Stimulated activated CD8-positive, alpha-beta memory T cell treated with anti-CD3 and anti-CD28 coated beads, Interleukin-4, amount 100 ng/mL, for 1 hour (primary cell): ENCODE data around the gene WDR7.

Experiments
- DNase-seq, 2 donors: peaks; one replicate each; pipeline ENCODE4 v3.0.0-alpha.2; 2020; ENCODE audit warnings: low read depth in 2 of 2, low spot score in 1 of 2

The WDR7 gene

DNA sequence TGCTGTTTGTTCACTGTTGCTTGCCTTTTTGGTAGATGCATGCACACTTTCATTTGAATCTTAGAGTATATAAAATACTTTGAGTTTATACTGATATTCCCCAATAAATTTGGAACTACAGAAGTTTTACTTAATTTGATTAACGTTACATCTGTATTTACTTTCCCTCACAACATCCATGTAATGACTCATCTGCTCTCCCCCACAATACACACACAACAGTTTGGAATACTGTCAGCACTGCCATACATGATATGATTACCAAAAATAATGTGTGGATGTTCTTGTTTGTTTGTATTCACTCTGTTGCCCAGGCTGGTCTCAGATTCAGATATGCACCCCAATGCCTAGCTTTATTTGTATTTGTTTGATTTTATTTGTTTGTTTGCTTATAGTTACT is 144.2 kb downstream of the WDR7 start:
- no peak for DNase-seq

DNA sequence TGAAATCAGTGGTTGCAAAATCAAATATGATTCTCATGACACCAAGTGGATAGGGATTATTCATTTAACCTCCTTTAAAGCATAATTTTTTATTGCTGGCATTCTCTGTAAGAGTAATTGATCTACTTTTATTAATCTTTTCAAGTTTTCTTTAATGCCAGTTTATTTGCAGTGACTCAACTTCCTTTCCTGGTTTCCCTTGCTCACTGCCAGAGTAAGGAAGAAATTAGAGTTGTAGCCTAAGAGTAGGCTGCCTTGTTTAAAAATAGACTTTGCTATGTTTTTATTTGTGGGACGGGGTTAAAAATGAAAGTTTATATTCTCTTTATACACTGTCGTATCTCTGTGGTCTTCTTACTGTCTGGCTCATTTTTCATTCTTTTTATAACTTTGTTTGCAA is 148.6 kb downstream of the WDR7 start:
- no peak for DNase-seq

DNA sequence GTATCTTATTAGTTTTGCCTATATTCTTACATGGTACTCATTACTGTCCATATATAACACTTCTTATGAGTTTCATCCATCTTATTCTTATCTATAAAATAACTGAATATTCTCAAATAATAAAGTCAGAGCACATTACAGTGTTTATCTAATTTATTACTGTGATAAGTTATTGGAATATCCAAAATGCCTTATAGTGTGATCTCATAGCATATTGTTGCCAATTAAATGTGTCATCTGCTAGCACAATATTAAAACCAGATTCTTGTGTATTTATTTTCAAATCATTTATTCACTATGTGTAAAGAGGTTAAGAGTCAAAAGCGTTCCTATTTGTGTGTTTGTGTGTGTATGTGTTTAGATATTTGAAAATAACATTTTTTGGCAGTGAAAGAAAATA is 151.9 kb downstream of the WDR7 start:
- no peak for DNase-seq

DNA sequence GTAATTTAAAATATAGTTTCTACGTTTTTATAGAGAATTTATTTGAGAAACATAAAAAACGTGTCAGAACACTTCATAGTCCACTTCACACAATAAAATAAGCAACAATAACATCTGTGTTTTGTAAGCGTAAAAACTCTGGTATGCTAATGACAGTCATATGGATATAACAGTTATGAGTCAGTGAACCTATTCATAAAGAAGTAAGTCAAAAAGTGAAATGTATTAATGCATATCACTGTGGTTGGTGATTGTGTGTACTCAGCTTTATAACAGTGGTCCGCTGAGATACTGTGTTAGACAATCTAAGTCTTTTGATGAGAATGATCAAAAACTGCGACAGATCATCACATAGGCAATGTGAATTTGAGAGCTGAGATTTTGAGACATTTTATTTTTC is 153.2 kb downstream of the WDR7 start:
- no peak for DNase-seq

GRCh38 chr18:56807901-56808300 is 156.7 kb downstream of the WDR7 start:
- DNase-seq = no peak

DNA sequence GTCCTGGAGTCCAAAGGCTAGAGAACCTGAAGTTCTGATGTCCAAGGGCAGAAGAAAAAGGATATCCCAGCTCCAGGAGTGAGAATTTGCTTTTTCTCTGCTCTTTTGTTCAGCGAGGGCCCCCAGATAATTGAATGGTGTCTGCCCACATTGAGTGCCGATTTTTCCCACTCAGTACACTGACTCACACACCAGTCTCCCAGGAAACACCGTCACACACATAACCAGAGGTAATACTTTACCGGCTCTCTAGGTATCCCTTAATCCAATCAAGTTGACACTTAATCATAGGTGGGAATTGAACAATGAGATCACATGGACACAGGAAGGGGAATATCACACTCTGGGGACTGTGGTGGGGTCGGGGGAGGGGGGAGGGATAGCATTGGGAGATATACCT is 161.5 kb downstream of the WDR7 start:
- DNase-seq = no peak

- DNase-seq = no peak
Observed at GRCh38 chr18:56815926-56816325, 164.8 kb downstream of the WDR7 start.

DNA sequence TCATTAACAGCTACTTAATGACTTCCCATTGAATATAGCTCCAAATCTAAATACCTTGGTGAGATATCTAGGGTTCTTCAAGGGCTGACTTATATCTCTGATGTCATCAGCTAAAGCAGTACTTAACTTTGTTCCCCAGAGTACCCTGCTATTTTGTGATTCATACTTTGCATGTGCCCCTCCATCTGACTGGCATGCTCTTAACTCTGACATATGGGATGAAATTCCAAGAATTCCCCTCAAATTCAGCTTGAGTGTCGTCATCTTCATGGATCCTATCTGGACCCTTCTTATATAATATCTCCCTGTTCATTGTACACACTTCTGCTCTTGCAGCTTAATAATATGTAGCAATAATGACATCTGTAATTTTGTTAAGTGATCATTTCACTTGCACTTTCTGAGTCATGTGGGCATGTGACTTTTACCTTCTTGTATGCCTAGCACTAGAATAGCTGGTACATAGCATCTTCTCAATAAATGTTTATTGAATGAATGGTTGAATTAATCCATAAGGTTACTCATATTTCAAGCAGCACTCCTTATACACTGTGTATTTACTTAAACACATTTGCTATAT is 172.9 kb downstream of the WDR7 start:
- no peak for DNase-seq

- DNase-seq = no peak
Observed at GRCh38 chr18:56825321-56825720, 174.2 kb downstream of the WDR7 start.

GRCh38 chr18:56825878-56826277 is 174.7 kb downstream of the WDR7 start:
- no peak for DNase-seq

GRCh38 chr18:56831988-56832387 is 180.8 kb downstream of the WDR7 start:
- no peak for DNase-seq

DNA sequence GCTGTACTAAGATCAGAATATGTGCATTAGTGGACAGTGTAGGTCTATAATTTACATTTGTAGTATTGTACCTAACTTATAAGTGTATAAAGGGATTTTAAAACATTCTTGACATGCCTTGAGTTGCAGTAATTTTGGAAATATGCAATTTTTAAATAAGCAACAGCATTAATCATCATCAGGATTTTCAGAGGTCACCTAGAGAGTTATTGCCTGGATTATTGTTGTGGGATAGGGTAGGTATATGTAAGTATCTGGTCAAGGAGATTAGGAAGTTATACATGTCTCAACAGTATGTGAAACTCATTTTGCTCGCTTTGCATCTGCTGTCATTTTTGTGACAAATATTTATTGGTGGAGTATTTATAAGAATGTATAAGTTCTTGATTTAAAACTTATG is 184.2 kb downstream of the WDR7 start:
- DNase-seq = no peak

DNA sequence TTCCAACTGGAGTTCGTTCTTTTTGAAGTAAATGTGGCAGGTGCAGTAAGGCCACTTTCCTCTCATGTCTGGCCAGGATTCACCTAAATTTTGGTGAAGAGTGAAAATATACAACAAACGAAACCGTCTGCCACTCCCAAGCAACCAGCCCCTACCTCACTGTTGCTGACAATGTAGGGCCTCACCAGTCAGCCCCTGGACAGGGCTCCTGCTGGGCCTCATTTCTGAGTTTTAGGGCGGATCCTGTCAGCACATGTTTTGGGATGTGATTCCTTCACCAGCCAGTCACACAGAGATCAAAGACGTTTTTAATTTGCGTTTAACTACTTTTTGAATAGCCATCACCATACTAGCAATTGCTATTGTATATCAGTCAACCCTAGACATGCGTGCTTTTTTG is 185.0 kb downstream of the WDR7 start:
- DNase-seq = no peak

DNA sequence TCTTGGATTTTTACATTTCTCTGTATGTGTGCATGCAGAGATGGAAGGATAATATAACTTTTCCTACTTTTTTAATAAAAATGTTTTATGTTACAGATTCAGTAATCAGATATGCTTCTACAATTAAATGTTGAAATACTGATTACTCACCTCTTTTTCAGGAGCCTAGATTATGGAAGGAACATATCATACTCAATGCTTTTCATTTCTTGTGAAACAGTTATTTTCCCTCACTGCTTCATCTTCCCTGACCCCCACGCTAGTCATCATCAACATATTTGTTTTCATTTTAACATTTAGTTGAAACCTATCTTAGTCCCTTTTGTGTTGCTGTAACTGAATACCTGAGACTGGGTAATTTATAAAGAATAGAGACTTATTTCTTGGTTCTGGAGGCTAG is 190.7 kb downstream of the WDR7 start:
- DNase-seq = no peak

DNA sequence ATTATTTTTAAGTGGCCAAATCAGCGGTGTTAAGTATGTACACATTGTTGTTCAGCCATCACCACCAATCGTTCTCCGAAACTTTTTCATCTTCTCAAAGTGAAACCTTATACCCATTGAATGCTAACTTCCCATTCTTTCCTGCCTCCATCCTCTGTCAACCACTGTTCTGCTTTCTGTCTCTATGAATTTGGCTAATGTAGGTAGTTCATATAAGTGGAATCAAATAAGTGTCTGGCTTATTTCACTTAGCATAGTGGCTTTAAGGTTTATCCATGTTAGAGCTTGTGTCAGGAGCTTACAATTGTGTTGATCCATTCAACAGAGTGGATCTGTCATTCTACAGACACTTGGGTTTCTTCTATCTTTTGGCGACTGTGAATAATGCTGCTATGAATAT is 192.1 kb downstream of the WDR7 start:
- no peak for DNase-seq

- DNase-seq = no peak
Observed at GRCh38 chr18:56844556-56844955, 193.4 kb downstream of the WDR7 start.

DNA sequence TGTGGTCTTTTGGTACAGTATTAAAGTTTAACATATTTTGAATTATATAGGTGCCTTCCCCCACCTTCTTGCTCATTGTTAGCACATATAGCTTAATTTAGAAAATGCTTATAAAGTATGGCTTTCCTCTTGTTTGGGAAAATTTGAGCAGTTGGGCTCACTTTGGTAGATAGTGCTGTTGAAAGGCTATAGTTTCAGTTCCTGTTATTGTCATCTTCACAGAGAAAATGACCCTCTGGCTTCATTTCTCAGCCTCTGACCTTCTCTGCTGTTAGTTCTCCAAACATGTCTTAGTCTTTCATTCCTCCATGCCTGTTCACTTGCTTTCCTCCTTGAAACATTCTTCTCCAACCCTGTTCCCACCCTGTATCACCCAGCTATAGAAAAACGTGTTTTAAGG is 200.6 kb downstream of the WDR7 start:
- no peak for DNase-seq

GRCh38 chr18:56853961-56854360 is 202.8 kb downstream of the WDR7 start:
- no peak for DNase-seq

- DNase-seq = no peak
Observed at GRCh38 chr18:56861244-56861643, 210.1 kb downstream of the WDR7 start.

DNA sequence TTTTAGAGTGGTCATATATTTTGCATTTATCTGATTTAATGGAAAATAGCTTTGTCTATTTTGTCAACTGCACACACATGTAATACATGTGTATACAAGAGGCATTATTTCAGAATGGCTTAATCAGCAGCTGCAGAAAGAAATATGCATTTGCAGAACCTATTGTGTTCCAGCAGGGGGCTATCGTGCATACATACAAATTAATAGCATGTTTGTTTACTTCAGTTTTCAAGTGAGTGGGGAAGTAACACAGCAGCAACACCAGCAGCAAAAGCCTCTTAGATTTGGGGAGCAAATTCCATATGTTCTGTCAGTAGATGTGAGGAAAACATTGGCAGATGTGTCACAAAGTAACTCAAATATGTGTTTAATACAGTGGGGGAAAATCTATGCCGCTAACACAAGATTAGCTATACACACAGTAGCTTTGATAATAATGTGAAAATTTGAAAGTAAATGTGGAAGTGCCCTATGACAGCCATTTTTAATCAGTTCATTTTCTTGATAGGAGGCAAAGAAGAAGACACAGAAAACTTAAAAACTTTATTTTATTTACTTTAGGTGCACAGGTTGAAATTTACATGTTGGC is 218.1 kb downstream of the WDR7 start:
- no peak for DNase-seq

DNA sequence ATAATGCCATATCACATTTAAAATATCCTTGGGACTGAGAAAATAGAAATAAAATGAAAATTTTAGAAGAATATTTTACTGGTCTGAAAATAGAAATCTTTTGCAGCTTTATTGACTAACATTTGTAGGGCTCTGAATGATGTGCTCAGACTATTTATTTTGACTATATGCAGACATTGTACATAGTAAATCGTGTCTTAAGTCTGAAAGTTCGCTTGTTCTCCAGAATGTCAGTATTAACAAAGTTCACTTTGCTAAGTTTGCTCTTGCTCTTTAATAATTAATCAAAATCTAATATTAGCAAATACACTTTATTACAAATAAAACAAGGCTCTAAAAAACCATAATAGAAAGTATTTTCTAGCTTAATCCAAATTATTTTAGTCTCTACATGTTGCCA is 219.8 kb downstream of the WDR7 start:
- no peak for DNase-seq

DNA sequence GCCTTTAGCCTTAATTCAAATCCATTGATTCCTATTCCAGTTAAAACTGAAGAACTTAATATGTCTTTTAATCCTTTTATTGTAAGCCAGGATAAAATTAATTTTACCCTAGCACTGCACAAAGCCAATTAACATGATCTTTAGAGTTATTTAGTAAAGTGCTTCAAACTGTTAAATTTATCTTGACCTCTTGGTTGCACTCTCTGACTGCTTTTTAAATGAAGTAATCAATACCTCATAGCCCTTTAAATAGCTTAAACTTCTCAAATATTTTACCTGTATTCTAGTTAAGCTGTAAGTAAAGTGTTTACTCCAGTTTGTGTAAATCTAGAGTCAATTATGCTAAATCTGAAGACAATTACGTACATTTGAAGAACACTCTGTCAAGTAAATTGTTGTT is 221.0 kb downstream of the WDR7 start:
- no peak for DNase-seq

- DNase-seq = no peak
Observed at GRCh38 chr18:56873441-56874140, 222.4 kb downstream of the WDR7 start.
